ENCODE measurements around the gene ADGRB3.
A peak's percentile ranks its signal among the peaks of the same experiment; 100 is the strongest.

ADGRB3 gene

GRCh38 chr6:69232911-69233448 is 597.9 kb downstream of the ADGRB3 start:
- Histone ChIP-seq H3K4me1 (ENCODE audit: control insufficient read depth, insufficient read depth, low read length) (0 out of 2 replicates have a peak, but pooled peaks cover 6% of the 10 kb centered on the region), H3K36me3 (ENCODE audit: control insufficient read depth, insufficient read depth, low read length) (no peaks in the 10 kb centered on the region), H3K9ac (ENCODE audit: low read length) (no peak overlapping the region), H3K27me3 (ENCODE audit: control insufficient read depth, insufficient read depth, low read length) (peaks cover 9% of the 10 kb centered on the region), H3K9me3 (ENCODE audit: control insufficient read depth, insufficient read depth, low read depth, low read length) (no peaks in the 10 kb centered on the region), H3K4me3 (ENCODE audit: low read depth, low read length) (peak overlapping the region; percentile 32; the same call in 1 of the 2 replicates), H3K27ac (ENCODE audit: low read depth, low read length) (no peak overlapping the region)

- Histone ChIP-seq H3K4me3 (ENCODE audit: low read depth, low read length) (no peak overlapping the region), H3K27ac (ENCODE audit: low read depth, low read length) (no peak overlapping the region), H3K9ac (ENCODE audit: low read length) (no peak overlapping the region), H3K36me3 (ENCODE audit: control insufficient read depth, insufficient read depth, low read length) (no peaks in the 10 kb centered on the region), H3K27me3 (ENCODE audit: control insufficient read depth, insufficient read depth, low read length) (no peaks in the 10 kb centered on the region), H3K4me1 (ENCODE audit: control insufficient read depth, insufficient read depth, low read length) (no peaks in the 10 kb centered on the region), H3K9me3 (ENCODE audit: control insufficient read depth, insufficient read depth, low read depth, low read length) (no peaks in the 10 kb centered on the region)
Measured at GRCh38 chr6:69238067-69238466, 603.0 kb downstream of the ADGRB3 start.

- no peak overlapping the region for H3K27ac ChIP-seq (ENCODE audit: low read depth, low read length)
- H3K4me3 ChIP-seq (ENCODE audit: low read depth, low read length) = no peak overlapping the region
- no peaks in the 10 kb centered on the region for H3K27me3 ChIP-seq (ENCODE audit: control insufficient read depth, insufficient read depth, low read length)
- H3K9me3 ChIP-seq (ENCODE audit: control insufficient read depth, insufficient read depth, low read depth, low read length) = no peaks in the 10 kb centered on the region
- no peak overlapping the region for H3K9ac ChIP-seq (ENCODE audit: low read length)
- no peaks in the 10 kb centered on the region for H3K36me3 ChIP-seq (ENCODE audit: control insufficient read depth, insufficient read depth, low read length)
- H3K4me1 ChIP-seq (ENCODE audit: control insufficient read depth, insufficient read depth, low read length) = no peaks in the 10 kb centered on the region
Measured at GRCh38 chr6:69246983-69247382, 611.9 kb downstream of the ADGRB3 start.

- Histone ChIP-seq H3K36me3 (ENCODE audit: control insufficient read depth, insufficient read depth, low read length) (no peaks in the 10 kb centered on the region), H3K9ac (ENCODE audit: low read length) (no peak overlapping the region), H3K27ac (ENCODE audit: low read depth, low read length) (no peak overlapping the region), H3K27me3 (ENCODE audit: control insufficient read depth, insufficient read depth, low read length) (no peaks in the 10 kb centered on the region), H3K4me1 (ENCODE audit: control insufficient read depth, insufficient read depth, low read length) (no peaks in the 10 kb centered on the region), H3K9me3 (ENCODE audit: control insufficient read depth, insufficient read depth, low read depth, low read length) (no peaks in the 10 kb centered on the region), H3K4me3 (ENCODE audit: low read depth, low read length) (no peak overlapping the region)
Measured at GRCh38 chr6:69261010-69261409, 625.9 kb downstream of the ADGRB3 start.

- no peaks in the 10 kb centered on the region for H3K36me3 ChIP-seq (ENCODE audit: control insufficient read depth, insufficient read depth, low read length)
- H3K9me3 ChIP-seq (ENCODE audit: control insufficient read depth, insufficient read depth, low read depth, low read length) = no peaks in the 10 kb centered on the region
- no peaks in the 10 kb centered on the region for H3K27me3 ChIP-seq (ENCODE audit: control insufficient read depth, insufficient read depth, low read length)
- H3K27ac ChIP-seq (ENCODE audit: low read depth, low read length) = no peak overlapping the region
- no peaks in the 10 kb centered on the region for H3K4me1 ChIP-seq (ENCODE audit: control insufficient read depth, insufficient read depth, low read length)
- no peak overlapping the region for H3K9ac ChIP-seq (ENCODE audit: low read length)
- no peak overlapping the region for H3K4me3 ChIP-seq (ENCODE audit: low read depth, low read length)
Measured at GRCh38 chr6:69263297-69263696, 628.2 kb downstream of the ADGRB3 start.

- Histone ChIP-seq H3K4me1 (ENCODE audit: control insufficient read depth, insufficient read depth, low read length) (no peaks in the 10 kb centered on the region), H3K4me3 (ENCODE audit: low read depth, low read length) (no peak overlapping the region), H3K36me3 (ENCODE audit: control insufficient read depth, insufficient read depth, low read length) (no peaks in the 10 kb centered on the region), H3K9me3 (ENCODE audit: control insufficient read depth, insufficient read depth, low read depth, low read length) (no peaks in the 10 kb centered on the region), H3K27me3 (ENCODE audit: control insufficient read depth, insufficient read depth, low read length) (no peaks in the 10 kb centered on the region), H3K9ac (ENCODE audit: low read length) (no peak overlapping the region), H3K27ac (ENCODE audit: low read depth, low read length) (no peak overlapping the region)
Measured at GRCh38 chr6:69265090-69265489, 630.0 kb downstream of the ADGRB3 start.

- H3K9me3 ChIP-seq (ENCODE audit: control insufficient read depth, insufficient read depth, low read depth, low read length) = no peaks in the 10 kb centered on the region
- no peaks in the 10 kb centered on the region for H3K27me3 ChIP-seq (ENCODE audit: control insufficient read depth, insufficient read depth, low read length)
- H3K27ac ChIP-seq (ENCODE audit: low read depth, low read length) = no peak overlapping the region
- no peaks in the 10 kb centered on the region for H3K36me3 ChIP-seq (ENCODE audit: control insufficient read depth, insufficient read depth, low read length)
- H3K4me1 ChIP-seq (ENCODE audit: control insufficient read depth, insufficient read depth, low read length) = no peaks in the 10 kb centered on the region
- H3K9ac ChIP-seq (ENCODE audit: low read length) = no peak overlapping the region
- no peak overlapping the region for H3K4me3 ChIP-seq (ENCODE audit: low read depth, low read length)
Measured at GRCh38 chr6:69265706-69266105, 630.6 kb downstream of the ADGRB3 start.

GRCh38 chr6:69276204-69276603 is 641.1 kb downstream of the ADGRB3 start:
- H3K36me3 ChIP-seq (ENCODE audit: control insufficient read depth, insufficient read depth, low read length) = no peaks in the 10 kb centered on the region
- no peak overlapping the region for H3K27ac ChIP-seq (ENCODE audit: low read depth, low read length)
- H3K9me3 ChIP-seq (ENCODE audit: control insufficient read depth, insufficient read depth, low read depth, low read length) = no peaks in the 10 kb centered on the region
- no peak overlapping the region for H3K4me3 ChIP-seq (ENCODE audit: low read depth, low read length)
- H3K27me3 ChIP-seq (ENCODE audit: control insufficient read depth, insufficient read depth, low read length) = no peaks in the 10 kb centered on the region
- H3K9ac ChIP-seq (ENCODE audit: low read length) = no peak overlapping the region
- no peaks in the 10 kb centered on the region for H3K4me1 ChIP-seq (ENCODE audit: control insufficient read depth, insufficient read depth, low read length)

- peaks cover 7% of the 10 kb centered on the region; the same call in 1 of the 2 replicates for H3K4me1 ChIP-seq (ENCODE audit: control insufficient read depth, insufficient read depth, low read length)
- no peaks in the 10 kb centered on the region for H3K9me3 ChIP-seq (ENCODE audit: control insufficient read depth, insufficient read depth, low read depth, low read length)
- H3K36me3 ChIP-seq (ENCODE audit: control insufficient read depth, insufficient read depth, low read length) = no peaks in the 10 kb centered on the region
Measured at GRCh38 chr6:69279805-69280204, 644.7 kb downstream of the ADGRB3 start.

GRCh38 chr6:69280858-69281257 is 645.8 kb downstream of the ADGRB3 start:
- H3K36me3 ChIP-seq (ENCODE audit: control insufficient read depth, insufficient read depth, low read length) = no peaks in the 10 kb centered on the region
- H3K27ac ChIP-seq (ENCODE audit: low read depth, low read length) = no peak overlapping the region
- no peaks in the 10 kb centered on the region for H3K27me3 ChIP-seq (ENCODE audit: control insufficient read depth, insufficient read depth, low read length)
- no peak overlapping the region for H3K4me3 ChIP-seq (ENCODE audit: low read depth, low read length)
- H3K9ac ChIP-seq (ENCODE audit: low read length) = no peak overlapping the region
- no peaks in the 10 kb centered on the region for H3K9me3 ChIP-seq (ENCODE audit: control insufficient read depth, insufficient read depth, low read depth, low read length)
- H3K4me1 ChIP-seq (ENCODE audit: control insufficient read depth, insufficient read depth, low read length) = peaks cover 7% of the 10 kb centered on the region; the same call in 1 of the 2 replicates

More at GRCh38 chr6:69279805-69280204, 644.7 kb downstream of the ADGRB3 start:
- H3K9ac ChIP-seq (ENCODE audit: low read length) = no peak overlapping the region
- no peak overlapping the region for H3K27ac ChIP-seq (ENCODE audit: low read depth, low read length)
- H3K4me3 ChIP-seq (ENCODE audit: low read depth, low read length) = no peak overlapping the region
- no peaks in the 10 kb centered on the region for H3K27me3 ChIP-seq (ENCODE audit: control insufficient read depth, insufficient read depth, low read length)

GRCh38 chr6:69284176-69284730 is 649.2 kb downstream of the ADGRB3 start:
- H3K36me3 ChIP-seq (ENCODE audit: control insufficient read depth, insufficient read depth, low read length) = no peaks in the 10 kb centered on the region
- H3K27ac ChIP-seq (ENCODE audit: low read depth, low read length) = no peak overlapping the region
- no peak overlapping the region for H3K4me3 ChIP-seq (ENCODE audit: low read depth, low read length)
- H3K9me3 ChIP-seq (ENCODE audit: control insufficient read depth, insufficient read depth, low read depth, low read length) = no peaks in the 10 kb centered on the region
- H3K9ac ChIP-seq (ENCODE audit: low read length) = no peak overlapping the region
- H3K4me1 ChIP-seq (ENCODE audit: control insufficient read depth, insufficient read depth, low read length) = peaks cover 7% of the 10 kb centered on the region; the same call in 1 of the 2 replicates
- no peaks in the 10 kb centered on the region for H3K27me3 ChIP-seq (ENCODE audit: control insufficient read depth, insufficient read depth, low read length)

Data from HUES6 (cell line).